ENCODE results near the gene CCDC34.

- TF ChIP-seq, protein P1, sequence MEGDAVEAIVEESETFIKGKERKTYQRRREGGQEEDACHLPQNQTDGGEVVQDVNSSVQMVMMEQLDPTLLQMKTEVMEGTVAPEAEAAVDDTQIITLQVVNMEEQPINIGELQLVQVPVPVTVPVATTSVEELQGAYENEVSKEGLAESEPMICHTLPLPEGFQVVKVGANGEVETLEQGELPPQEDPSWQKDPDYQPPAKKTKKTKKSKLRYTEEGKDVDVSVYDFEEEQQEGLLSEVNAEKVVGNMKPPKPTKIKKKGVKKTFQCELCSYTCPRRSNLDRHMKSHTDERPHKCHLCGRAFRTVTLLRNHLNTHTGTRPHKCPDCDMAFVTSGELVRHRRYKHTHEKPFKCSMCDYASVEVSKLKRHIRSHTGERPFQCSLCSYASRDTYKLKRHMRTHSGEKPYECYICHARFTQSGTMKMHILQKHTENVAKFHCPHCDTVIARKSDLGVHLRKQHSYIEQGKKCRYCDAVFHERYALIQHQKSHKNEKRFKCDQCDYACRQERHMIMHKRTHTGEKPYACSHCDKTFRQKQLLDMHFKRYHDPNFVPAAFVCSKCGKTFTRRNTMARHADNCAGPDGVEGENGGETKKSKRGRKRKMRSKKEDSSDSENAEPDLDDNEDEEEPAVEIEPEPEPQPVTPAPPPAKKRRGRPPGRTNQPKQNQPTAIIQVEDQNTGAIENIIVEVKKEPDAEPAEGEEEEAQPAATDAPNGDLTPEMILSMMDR (IDR thresholded peaks at IDR 0.05) = no peak
- TF ChIP-seq POLR2AphosphoS5 (IDR thresholded peaks at IDR 0.05) = no peak
- TF ChIP-seq POLR2A (IDR thresholded peaks at IDR 0.05) = no peak
Measured at GRCh38 chr11:27329867-27330632, 33.0 kb downstream of the CCDC34 start.

Data from upper lobe of left lung (tissue), 4 donors.